GM10266 (cell line): ENCODE measurements around the gene WNT5B.

Experiments used
- DNase-seq: peaks from one replicate; pipeline ENCODE4 v3.0.0; 2012; ENCODE audit errors: extremely low spot score
- TF ChIP-seq, protein P1 (sequence below): IDR thresholded peaks from 2 replicates; pipeline ENCODE4 v1.5.1; 2012; ENCODE audit warnings: mild to moderate bottlenecking, low read depth; ENCODE audit not compliant: control insufficient read depth, insufficient read depth; ENCODE audit errors: missing control alignments

Gene WNT5B

DNA sequence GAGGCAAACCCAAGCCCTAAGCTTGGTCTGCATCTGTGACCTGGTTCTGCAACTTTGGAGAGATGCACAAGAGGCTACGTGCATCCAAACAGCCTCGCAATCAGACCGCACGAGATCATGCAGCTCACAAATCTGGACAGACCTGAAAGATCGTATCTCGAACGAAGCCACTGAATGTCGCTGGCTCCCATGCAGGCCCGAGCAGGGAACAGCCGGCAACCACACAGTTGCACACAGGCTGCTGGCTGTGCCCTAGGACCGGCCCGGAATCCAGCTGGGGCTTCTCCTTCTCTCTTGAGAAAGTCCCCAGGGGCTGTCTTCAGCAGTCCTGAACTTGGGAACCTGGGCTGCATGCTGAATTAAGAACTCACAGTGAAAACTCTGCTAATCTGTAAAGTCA is 27.9 kb downstream of the WNT5B start:
- TF ChIP-seq, protein P1, sequence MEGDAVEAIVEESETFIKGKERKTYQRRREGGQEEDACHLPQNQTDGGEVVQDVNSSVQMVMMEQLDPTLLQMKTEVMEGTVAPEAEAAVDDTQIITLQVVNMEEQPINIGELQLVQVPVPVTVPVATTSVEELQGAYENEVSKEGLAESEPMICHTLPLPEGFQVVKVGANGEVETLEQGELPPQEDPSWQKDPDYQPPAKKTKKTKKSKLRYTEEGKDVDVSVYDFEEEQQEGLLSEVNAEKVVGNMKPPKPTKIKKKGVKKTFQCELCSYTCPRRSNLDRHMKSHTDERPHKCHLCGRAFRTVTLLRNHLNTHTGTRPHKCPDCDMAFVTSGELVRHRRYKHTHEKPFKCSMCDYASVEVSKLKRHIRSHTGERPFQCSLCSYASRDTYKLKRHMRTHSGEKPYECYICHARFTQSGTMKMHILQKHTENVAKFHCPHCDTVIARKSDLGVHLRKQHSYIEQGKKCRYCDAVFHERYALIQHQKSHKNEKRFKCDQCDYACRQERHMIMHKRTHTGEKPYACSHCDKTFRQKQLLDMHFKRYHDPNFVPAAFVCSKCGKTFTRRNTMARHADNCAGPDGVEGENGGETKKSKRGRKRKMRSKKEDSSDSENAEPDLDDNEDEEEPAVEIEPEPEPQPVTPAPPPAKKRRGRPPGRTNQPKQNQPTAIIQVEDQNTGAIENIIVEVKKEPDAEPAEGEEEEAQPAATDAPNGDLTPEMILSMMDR = no peak
- no peak for DNase-seq

DNA sequence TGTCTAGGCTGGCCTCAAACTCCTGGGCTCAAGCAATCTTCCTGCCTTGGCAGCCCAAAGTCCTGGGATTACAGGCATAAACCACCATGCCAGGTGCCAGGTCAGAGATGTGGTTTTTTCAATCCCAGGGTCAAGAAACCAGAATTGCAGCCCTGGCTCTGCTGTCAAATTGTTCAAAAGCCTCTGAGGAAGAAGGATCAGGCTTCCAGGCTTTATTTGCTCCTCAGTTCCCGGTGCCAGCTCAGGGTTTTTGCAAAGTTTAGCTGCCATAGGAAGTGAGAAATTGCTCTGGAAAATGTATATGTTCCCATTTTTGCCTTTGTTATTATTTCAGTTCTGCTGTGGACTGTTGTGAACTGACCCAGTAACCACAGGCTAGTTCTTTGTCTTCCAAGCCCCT is 28.7 kb downstream of the WNT5B start:
- no peak for DNase-seq
- TF ChIP-seq, protein P1 = no peak

DNA sequence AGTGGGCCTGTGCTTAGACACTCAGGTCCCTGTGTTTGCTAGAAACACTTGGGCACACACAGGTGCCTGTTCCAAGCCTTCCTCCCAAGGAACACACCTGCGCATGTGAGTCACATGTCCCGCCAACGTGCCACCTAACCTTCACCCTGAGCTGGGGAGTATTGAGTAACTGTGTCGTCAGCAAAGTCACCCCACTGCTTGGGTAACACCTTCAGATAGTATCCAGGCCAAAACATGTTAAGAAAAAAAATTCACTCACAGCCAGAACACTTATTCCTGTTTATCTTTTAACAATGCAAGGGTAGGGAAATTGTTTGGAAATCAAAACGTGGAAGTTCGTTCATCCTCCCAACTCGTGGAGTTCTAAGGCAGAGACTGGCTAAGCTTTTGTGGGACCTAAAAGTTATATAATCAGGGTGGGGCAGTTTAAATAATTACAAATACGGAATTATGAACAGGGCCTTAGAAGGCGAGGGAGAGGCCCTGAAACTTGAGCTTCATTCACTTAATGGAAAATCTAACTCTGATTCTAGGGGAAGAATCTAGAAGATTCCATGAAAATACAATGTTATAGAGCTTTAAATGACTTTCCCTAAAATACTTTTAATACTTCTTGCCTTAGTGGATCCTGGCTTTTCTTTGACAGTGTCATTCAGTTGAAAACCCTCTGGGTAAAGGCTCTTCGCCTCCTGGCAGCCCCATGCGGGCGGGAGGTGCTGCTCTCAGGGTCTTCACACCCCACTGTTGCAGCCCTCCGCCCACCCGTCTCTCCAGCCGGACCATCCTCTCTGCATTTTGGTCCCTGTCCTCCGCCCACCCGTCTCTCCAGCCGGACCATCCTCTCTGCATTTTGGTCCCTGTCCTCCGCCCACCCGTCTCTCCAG is 31.5 kb downstream of the WNT5B start:
- TF ChIP-seq, protein P1 = no peak
- DNase-seq = no peak

DNA sequence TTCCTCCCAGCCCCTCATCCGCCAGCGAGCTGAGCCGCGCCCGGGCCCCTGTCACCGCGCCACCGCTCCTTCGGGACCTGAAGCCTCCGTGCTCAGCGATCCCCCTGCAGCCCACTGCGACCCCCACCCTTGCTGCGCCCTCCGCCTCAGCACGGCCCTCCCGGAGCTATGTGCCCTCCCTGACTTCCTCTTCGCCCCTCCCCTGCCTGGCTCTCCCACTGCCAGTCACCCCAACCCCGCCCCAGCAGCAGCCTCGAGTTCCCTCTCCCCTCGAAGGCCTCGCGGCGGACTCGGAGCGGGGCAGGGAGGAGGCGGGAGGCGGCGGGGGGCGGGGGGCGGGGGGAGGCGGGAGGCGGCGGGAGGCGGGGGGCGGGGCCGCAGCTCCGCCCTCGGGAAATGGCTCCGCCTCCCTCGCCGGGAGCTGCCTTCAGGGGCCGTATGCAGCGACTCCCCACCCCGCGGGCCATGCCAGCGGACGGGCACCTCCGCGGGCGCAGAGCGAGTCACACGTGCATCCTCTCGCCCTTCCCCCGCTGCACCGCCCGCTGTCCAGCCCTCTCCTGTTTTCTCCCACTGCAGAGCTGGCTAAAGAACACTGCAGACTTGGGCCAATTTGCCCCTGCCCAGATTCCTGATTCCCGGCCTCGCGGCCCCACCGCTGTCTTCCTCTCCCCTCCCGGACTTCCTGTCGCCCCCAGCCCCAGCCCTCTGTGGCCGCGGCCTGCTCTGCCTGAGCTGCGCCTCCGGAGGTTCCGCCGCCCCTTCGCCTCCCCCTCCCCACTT is 32.7 kb downstream of the WNT5B start:
- DNase-seq = peak; percentile 90

DNA sequence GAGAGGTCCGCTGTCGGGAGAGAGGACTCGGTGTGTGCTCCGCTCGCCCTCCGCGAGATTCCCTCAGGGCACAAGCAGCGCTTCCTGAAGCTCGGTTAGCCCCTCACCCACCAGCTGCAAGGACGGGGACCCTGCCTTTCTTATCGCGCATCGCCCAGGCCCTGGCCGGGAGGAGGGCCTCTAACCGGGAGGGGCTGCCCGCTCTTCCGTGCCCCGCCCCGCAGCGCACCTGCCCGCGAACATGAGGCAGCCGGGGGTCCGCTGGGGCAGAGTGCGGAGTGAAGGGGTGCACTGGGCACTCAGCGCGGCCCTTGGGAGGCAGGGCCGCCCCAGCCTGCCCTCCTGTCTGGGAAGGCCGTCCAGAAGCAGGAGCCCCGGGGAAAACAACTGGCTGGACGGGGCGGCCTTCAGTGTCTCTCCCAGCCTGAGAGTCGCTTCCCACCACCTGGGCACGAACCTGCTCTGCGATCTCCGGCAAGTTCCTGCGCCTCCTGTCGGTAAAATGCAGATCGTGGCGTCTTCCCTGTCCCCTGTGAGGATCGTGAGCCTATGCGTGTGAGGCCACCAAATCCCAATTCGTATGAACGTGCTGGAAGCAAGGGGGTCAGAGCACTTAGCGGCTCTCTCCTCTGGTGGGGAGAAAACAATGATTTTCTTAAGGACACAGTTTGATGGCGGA is 33.9 kb downstream of the WNT5B start:
- TF ChIP-seq, protein P1 = no peak
- DNase-seq = no peak

More for the DNA sequence above, 32.7 kb downstream of the WNT5B start:
- TF ChIP-seq, protein P1 = no peak

DNA sequence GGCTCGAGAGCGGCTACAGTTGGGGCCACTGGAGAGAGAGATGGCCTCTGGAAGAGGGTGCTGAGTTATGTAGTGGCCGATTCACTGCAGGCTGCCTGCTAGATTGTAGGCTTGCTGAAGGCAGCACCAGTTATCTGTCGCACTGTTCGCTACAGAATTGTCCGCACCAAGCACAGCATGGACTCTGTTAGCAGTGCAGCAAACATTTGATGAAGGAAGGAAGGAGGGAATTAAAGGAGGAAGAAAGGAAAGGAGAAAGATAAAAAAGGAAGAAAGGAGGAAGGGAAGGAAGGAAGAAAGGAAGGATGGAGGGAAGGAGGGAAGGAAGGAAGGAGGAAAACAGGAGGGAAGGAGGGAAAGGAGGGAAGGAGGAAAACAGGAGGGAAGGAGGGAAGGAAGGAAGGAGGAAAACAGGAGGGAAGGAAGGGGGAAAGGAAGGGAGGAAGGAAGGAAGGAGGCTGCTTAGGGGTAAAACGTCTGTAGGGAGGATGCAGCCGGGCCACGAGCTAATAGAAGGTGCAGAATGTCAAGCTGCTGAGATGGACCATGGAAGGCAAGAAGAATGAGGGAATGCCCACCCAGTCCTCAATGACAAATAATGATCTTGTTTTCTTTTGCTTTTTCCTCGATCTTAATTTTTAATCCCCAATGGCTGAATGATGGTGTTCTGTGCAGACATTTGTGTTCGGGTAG is 34.6 kb downstream of the WNT5B start:
- TF ChIP-seq, protein P1 = no peak
- DNase-seq = no peak
